ENCODE results near the gene RPL19.

DNA sequence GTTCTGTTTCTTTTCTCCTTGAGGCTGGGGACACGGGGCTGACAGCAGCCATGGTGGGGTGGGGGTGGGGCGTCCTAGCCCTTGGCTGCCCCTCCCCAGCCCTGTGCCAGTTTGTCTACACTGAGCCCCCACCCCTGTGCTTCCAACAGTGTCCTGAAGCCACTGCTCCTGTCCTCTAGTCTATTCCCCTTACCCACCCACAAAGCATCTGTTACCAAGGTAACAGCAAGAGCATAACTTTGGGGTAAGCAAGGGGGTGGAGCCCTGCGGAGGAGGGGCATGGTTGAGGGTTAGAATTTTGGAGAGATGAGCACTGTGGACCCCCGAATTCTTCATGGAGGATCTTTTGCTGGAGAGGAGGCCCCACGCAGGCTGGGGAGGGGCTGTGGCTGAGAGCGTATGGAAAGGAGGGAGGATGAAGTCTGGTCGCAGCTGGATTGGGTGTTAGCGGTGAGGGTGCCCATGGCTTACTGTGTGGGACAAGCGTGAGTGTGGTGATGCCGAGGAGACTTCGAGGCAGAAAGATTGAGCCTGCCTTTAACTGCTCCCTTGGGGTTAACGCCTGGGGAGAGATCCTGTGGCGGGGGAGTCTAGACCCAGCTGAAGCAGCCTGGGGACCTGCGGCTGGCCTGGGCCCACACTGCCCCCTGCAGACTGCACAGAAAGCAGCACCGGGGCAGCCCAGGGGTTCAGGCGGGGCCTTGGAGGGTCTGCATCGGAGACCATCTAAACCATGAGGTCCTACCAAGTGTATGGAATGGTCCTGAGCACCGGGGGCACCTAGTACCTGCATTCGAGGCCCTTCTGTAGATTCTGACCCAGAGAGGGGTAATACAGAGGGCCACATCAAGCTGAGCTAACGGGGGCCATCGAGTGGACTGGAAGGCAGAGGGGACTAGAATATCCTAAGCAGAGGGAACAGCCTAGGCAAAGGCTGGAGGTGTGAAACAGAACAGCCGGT lies 31.8 kb downstream of the RPL19 start:
- no peak for TF ChIP-seq POLR2A (IDR thresholded peaks at IDR 0.05)
- TF ChIP-seq, protein P1, sequence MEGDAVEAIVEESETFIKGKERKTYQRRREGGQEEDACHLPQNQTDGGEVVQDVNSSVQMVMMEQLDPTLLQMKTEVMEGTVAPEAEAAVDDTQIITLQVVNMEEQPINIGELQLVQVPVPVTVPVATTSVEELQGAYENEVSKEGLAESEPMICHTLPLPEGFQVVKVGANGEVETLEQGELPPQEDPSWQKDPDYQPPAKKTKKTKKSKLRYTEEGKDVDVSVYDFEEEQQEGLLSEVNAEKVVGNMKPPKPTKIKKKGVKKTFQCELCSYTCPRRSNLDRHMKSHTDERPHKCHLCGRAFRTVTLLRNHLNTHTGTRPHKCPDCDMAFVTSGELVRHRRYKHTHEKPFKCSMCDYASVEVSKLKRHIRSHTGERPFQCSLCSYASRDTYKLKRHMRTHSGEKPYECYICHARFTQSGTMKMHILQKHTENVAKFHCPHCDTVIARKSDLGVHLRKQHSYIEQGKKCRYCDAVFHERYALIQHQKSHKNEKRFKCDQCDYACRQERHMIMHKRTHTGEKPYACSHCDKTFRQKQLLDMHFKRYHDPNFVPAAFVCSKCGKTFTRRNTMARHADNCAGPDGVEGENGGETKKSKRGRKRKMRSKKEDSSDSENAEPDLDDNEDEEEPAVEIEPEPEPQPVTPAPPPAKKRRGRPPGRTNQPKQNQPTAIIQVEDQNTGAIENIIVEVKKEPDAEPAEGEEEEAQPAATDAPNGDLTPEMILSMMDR (IDR thresholded peaks at IDR 0.05), result peak in 2 of 3 experiments; percentile 28 to 65

Data from testis (tissue), 2 donors.